ENCODE measurements around the gene LPIN3.

GRCh38 chr20:41335591-41335990, 5.0 kb upstream of the LPIN3 start:
- TF ChIP-seq EZH2 (optimal IDR thresholded peaks at IDR 0.05; ENCODE audit: low read depth, low read length) (no peak), CTCF (IDR thresholded peaks at IDR 0.05; ENCODE audit: low read length) (no peak), EZH2phosphoT487 (IDR thresholded peaks at IDR 0.05; ENCODE audit: low read length) (no peak)
